Omental fat pad (tissue), 4 donors: ENCODE measurements around the gene ZFHX3. TPM values are rescaled to one million over a fixed set of nuclear protein-coding genes. Genes with fewer than 3 reads are reported as not detected.

Source experiments
- ATAC-seq: fragments of 150-250 bp; one replicate; pipeline ENCODE4 v1.9.1; 2016; ENCODE audit warnings: mild to moderate bottlenecking, moderate library complexity; ENCODE audit not compliant: low FRiP score
- DNase-seq: peaks from one replicate; pipeline ENCODE4 v3.0.0-alpha.2; 2019; ENCODE audit warnings: low spot score
- CTCF ChIP-seq, 3 donors: fragments of 450-650 bp; IDR thresholded peaks; one replicate each; pipeline ENCODE4 v1.5.1; 2016 to 2017; ENCODE audit warnings: antibody characterized with exemption in 3 of 3, mild to moderate bottlenecking in 3 of 3, moderate library complexity in 2 of 3
- total RNA-seq, 4 donors: library from RNA; depleted of rRNA; stranded (reverse); fragments of >200 nt; gene quantifications; one replicate each; pipeline ENCODE4 v1.1.0, GENCODE V29; 2016

Gene ZFHX3
- total RNA-seq, 4 donors from 2014 or later, result 11.8 to 35.2 (median 13.7) TPM

- TF ChIP-seq CTCF (IDR thresholded peaks at IDR 0.05), result no peak
- no peak for ATAC-seq
- DNase-seq, result no peak
Measured at GRCh38 chr16:72794319-72794718, 253.6 kb downstream of the ZFHX3 start.

- TF ChIP-seq CTCF (IDR thresholded peaks at IDR 0.05), result no peak
- DNase-seq (no peak), ATAC-seq (no peak)
Measured at GRCh38 chr16:72793716-72794115, 254.2 kb downstream of the ZFHX3 start.

- TF ChIP-seq CTCF (IDR thresholded peaks at IDR 0.05), result no peak
- no peak for ATAC-seq
- DNase-seq, result no peak
Measured at GRCh38 chr16:72793017-72793416, 254.9 kb downstream of the ZFHX3 start.

GRCh38 chr16:72791786-72792185 lies 256.1 kb downstream of the ZFHX3 start:
- TF ChIP-seq CTCF (IDR thresholded peaks at IDR 0.05), result no peak
- DNase-seq (no peak), ATAC-seq (no peak)

- no peak for DNase-seq
- no peak for TF ChIP-seq CTCF (IDR thresholded peaks at IDR 0.05)
- no peak for ATAC-seq
Measured at GRCh38 chr16:72789921-72790320, 258.0 kb downstream of the ZFHX3 start.

- no peak for ATAC-seq
- no peak for DNase-seq
- TF ChIP-seq CTCF (IDR thresholded peaks at IDR 0.05), result no peak
Measured at GRCh38 chr16:72789465-72789864, 258.5 kb downstream of the ZFHX3 start.

GRCh38 chr16:72788269-72788809 lies 259.6 kb downstream of the ZFHX3 start:
- peak; percentile 15 for ATAC-seq
- no peak for TF ChIP-seq CTCF (IDR thresholded peaks at IDR 0.05)
- no peak for DNase-seq
